Activated CD8-positive, alpha-beta T cell treated with anti-CD3 and anti-CD28 coated beads, Interleukin-2, amount 10 ng/mL, durations not matched to agents 7 days and 5 days (primary cell): Measurements from ENCODE around the gene P4HB. TPM values are rescaled to one million over a fixed set of nuclear protein-coding genes. Genes with fewer than 3 reads are reported as not detected.

Experiments
- ATAC-seq: fragments of 150-1000 bp; cut with Tn5 transposase; one replicate; pipeline ENCODE4 v1.10.0; 2021; ENCODE audit warnings: moderate library complexity
- CTCF ChIA-PET: fragments of 350-600 bp; sonication (Branson Sonifier 250); formaldehyde crosslinking; loops from one replicate; lab custom pipeline; 2021; ENCODE audit warnings: antibody characterized with exemption; lab: Charles Lee
- POLR2A ChIA-PET: fragments of 350-600 bp; sonication (Branson Sonifier 250); formaldehyde crosslinking; loops from one replicate; lab custom pipeline; 2021; ENCODE audit warnings: antibody characterized with exemption; lab: Charles Lee
- DNase-seq: peaks from one replicate; pipeline ENCODE4 v3.0.0-alpha.2; 2020
- H3K27ac Mint-ChIP-seq: one replicate; pipeline ENCODE4 v1.8.0; 2021; ENCODE audit warnings: mild to moderate bottlenecking, mixed read lengths
- H3K27me3 Mint-ChIP-seq: one replicate; pipeline ENCODE4 v1.8.0; 2021; ENCODE audit warnings: low read depth, mixed read lengths
- H3K36me3 Mint-ChIP-seq: one replicate; pipeline ENCODE4 v1.8.0; 2021; ENCODE audit warnings: low read depth, mixed read lengths
- H3K4me1 Mint-ChIP-seq: one replicate; pipeline ENCODE4 v1.8.0; 2021; ENCODE audit warnings: low read depth, mixed read lengths
- H3K4me3 Mint-ChIP-seq: one replicate; pipeline ENCODE4 v1.8.0; 2021; ENCODE audit warnings: mild to moderate bottlenecking, mixed read lengths
- H3K9me3 Mint-ChIP-seq: one replicate; pipeline ENCODE4 v1.8.0; 2022; ENCODE audit warnings: mixed read lengths; ENCODE audit not compliant: insufficient read depth
- total RNA-seq, 2 experiments: library from RNA; stranded (reverse); gene quantifications; one replicate each; pipeline ENCODE4 v1.2.3, GENCODE V29; 2021

The P4HB gene
- total RNA-seq, 2 experiments from 2014 or later, result 474 to 498 TPM

DNA sequence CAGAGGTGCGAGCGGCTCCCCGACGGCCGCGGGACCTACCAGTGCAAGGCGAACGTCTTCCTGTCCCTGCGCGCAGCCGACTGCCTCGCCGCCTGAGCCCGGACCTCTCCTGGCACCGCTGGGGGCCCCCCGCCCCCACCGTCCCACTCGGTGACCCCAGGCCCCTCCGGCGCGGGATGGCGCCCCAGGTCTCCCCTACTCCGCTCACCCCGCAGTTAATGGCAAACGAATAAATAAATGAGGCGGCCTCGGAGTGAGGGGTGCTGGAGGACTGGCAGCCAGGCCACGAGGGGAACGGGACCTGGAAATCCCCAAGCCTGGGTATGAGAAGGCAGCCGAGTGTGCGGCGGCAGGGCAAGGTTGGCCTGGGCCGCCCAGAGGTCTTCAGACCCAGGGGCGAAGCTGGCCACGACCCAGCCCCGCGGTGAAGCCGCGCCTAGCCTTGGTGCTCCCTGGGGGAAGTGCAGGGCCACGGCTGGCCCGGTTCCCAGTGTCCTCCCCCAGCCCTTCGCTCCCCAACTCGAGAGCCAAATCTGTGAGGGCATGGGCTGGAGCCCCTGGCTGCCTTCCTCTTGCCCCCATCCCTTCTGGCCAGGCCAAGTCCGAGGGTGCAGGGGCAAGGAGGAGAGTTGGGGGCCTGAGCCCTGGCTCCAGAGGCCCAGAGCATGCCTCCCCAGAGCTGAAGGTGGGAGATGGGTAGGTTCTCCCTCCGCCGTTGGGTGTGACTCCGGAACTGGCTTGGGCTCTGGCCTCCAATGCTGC, 42.5 kb upstream of the P4HB start:
- no peaks in the 10 kb centered on the region for H3K4me1 Mint-ChIP-seq
- peak; percentile 47 for ATAC-seq
- no peak overlapping the region for H3K27ac Mint-ChIP-seq
- POLR2A ChIA-PET, result no interaction called here
- CTCF ChIA-PET, result no interaction called here
- no peak for DNase-seq
- H3K4me3 Mint-ChIP-seq, result no peak overlapping the region
- no peaks in the 10 kb centered on the region for H3K9me3 Mint-ChIP-seq
- H3K36me3 Mint-ChIP-seq, result peaks cover 17% of the 10 kb centered on the region
- H3K27me3 Mint-ChIP-seq, result peaks cover 8% of the 10 kb centered on the region

GRCh38 chr17:81902023-81902652, 41.8 kb upstream of the P4HB start, which contains the start of gene NPB:
Gene NPB, plus strand, starts transcription at chr17:81902238. Its CDS starts 40 bp downstream, at chr17:81902278.
- CTCF ChIA-PET, result no interaction called here
- no peaks in the 10 kb centered on the region for H3K9me3 Mint-ChIP-seq
- no peak within 1 kb of the TSS for H3K4me3 Mint-ChIP-seq
- no peaks in the 10 kb centered on the region for H3K4me1 Mint-ChIP-seq
- no peak within 1 kb of the TSS for H3K27ac Mint-ChIP-seq
- ATAC-seq, result peak; percentile 65
- H3K27me3 Mint-ChIP-seq, result peaks cover 8% of the 10 kb centered on the region
- no peak for DNase-seq
- POLR2A ChIA-PET, result interaction anchor here (0.6 kb wide), 1 partner anchor 22 kb away, joined by 4 read pairs; no protein-coding TSS in a partner anchor
- H3K36me3 Mint-ChIP-seq, result peaks cover 18% of the 10 kb centered on the region

DNA sequence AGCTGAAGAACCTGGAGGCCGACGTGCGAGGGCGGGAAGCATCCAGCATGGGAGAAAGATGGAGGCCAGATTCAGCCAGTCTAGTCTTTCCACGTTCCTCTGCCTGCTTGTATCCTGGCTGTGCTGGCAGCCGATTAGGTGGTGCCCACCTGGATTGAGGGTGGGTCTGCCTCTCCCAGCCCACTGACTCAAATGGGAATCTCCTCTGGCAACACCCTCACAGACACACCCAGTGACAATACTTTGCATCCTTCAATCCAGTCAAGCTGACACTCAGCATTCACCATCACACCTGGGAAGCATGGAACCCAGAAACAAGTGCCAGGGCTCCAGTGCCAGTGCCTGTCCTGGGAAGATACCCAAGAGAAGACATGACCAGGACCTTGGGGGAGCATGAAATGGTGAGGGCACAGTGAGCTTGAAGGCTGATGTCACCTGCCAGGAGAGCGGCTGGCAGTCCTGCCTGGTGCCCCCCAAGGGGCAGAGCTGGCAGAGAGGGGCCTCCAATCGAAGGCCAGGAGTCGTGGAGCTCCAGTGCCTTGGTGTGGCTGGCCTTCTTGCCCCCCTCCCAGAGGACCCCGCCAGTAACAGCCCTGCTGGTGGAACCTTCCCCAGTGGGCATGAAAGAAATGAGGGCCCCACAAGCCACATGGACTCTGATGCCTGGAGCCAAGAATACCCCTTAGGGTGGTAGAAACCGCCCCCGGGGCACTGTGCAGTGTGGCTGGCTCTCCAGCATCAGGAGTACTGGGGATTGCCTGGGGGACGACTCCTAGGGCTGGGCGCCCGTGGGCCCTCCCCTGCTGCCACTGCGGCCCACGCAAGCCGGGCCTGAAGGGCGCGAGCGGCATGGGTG, 41.1 kb upstream of the P4HB start:
- Mint-ChIP-seq H3K9me3 (no peaks in the 10 kb centered on the region), H3K4me1 (no peaks in the 10 kb centered on the region), H3K36me3 (peaks cover 20% of the 10 kb centered on the region), H3K27me3 (peaks cover 8% of the 10 kb centered on the region), H3K27ac (no peak overlapping the region), H3K4me3 (no peak overlapping the region)
- DNase-seq (no peak), ATAC-seq (peak; percentile 17)
- POLR2A ChIA-PET, result interaction anchor here (0.6 kb wide), 1 partner anchor 21 kb away, joined by 4 read pairs; no protein-coding TSS in a partner anchor
- CTCF ChIA-PET, result no interaction called here

- DNase-seq, result no peak
- no peaks in the 10 kb centered on the region for H3K4me1 Mint-ChIP-seq
- peaks cover 24% of the 10 kb centered on the region for H3K36me3 Mint-ChIP-seq
- ChIA-PET POLR2A (no interaction called here), CTCF (no interaction called here)
- ATAC-seq, result no peak
- peaks cover 8% of the 10 kb centered on the region for H3K27me3 Mint-ChIP-seq
- no peak overlapping the region for H3K4me3 Mint-ChIP-seq
- no peaks in the 10 kb centered on the region for H3K9me3 Mint-ChIP-seq
- H3K27ac Mint-ChIP-seq, result no peak overlapping the region
Measured at GRCh38 chr17:81900181-81900820, 40.0 kb upstream of the P4HB start.

GRCh38 chr17:81899514-81900166, 39.3 kb upstream of the P4HB start:
- ATAC-seq, result no peak
- Mint-ChIP-seq H3K27me3 (peaks cover 8% of the 10 kb centered on the region), H3K9me3 (no peaks in the 10 kb centered on the region), H3K4me3 (no peak overlapping the region), H3K36me3 (peaks cover 27% of the 10 kb centered on the region), H3K27ac (no peak overlapping the region), H3K4me1 (no peaks in the 10 kb centered on the region)
- no peak for DNase-seq
- ChIA-PET POLR2A (no interaction called here), CTCF (no interaction called here)

- H3K9me3 Mint-ChIP-seq, result no peaks in the 10 kb centered on the region
- no peak for ATAC-seq
- ChIA-PET POLR2A (no interaction called here), CTCF (no interaction called here)
- no peak for DNase-seq
- H3K4me1 Mint-ChIP-seq, result no peaks in the 10 kb centered on the region
- H3K4me3 Mint-ChIP-seq, result no peak overlapping the region
- peaks cover 30% of the 10 kb centered on the region for H3K36me3 Mint-ChIP-seq
- peaks cover 8% of the 10 kb centered on the region for H3K27me3 Mint-ChIP-seq
- no peak overlapping the region for H3K27ac Mint-ChIP-seq
Measured at GRCh38 chr17:81898885-81899284, 38.5 kb upstream of the P4HB start.

- Mint-ChIP-seq H3K27ac (no peak overlapping the region), H3K36me3 (peaks cover 33% of the 10 kb centered on the region), H3K4me1 (peaks cover 3% of the 10 kb centered on the region), H3K9me3 (no peaks in the 10 kb centered on the region), H3K27me3 (peaks cover 8% of the 10 kb centered on the region), H3K4me3 (no peak overlapping the region)
- no peak for DNase-seq
- ChIA-PET POLR2A (interaction anchor here (0.5 kb wide), 1 partner anchor 92 kb away, joined by 4 read pairs; no protein-coding TSS in a partner anchor), CTCF (no interaction called here)
- no peak for ATAC-seq
Measured at GRCh38 chr17:81898029-81898866, 37.9 kb upstream of the P4HB start.

DNA sequence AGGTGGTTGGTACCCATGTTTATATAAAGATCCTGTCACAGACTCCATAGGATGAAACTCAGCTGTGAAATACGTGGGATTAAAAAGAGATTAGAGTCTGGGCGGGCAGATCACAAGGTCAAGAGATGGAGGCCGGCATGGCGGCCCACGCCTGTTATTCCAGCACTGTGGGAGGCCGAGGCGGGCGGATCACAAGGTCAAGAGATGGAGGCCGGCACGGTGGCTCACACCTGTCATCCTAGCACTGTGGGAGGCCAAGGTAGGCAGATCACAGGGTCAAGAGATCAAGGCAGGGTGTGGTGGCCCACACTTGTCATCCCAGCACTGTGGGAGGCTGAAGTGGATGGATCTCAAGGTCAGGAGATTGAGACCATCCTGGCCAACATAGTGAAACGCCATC, 35.1 kb upstream of the P4HB start:
- Mint-ChIP-seq H3K4me1 (peaks cover 9% of the 10 kb centered on the region), H3K36me3 (peaks cover 34% of the 10 kb centered on the region), H3K9me3 (no peaks in the 10 kb centered on the region), H3K27me3 (no peaks in the 10 kb centered on the region), H3K27ac (no peak overlapping the region), H3K4me3 (no peak overlapping the region)
- POLR2A ChIA-PET, result interaction anchor here (0.6 kb wide), 1 partner anchor 13 kb away, joined by 3 read pairs; no protein-coding TSS in a partner anchor
- no peak for DNase-seq
- CTCF ChIA-PET, result no interaction called here
- no peak for ATAC-seq

DNA sequence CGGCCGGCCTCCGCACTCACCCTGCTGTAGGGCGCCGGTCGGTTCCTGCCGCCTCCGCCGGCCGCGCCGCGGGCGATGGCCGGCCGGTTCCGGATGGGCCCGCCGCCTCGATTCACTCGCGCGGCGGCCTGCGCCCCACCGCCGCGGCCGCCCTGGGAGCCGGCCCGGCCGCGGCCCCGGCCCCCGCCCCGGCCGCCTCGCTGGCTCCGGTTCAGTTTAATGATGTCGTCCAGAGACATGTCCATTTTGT, 30.9 kb upstream of the P4HB start:
- H3K9me3 Mint-ChIP-seq, result no peaks in the 10 kb centered on the region
- peaks cover 32% of the 10 kb centered on the region for H3K4me1 Mint-ChIP-seq
- DNase-seq, result no peak
- peaks cover 52% of the 10 kb centered on the region for H3K36me3 Mint-ChIP-seq
- ATAC-seq, result peak; percentile 26
- H3K4me3 Mint-ChIP-seq, result peak overlapping the region; percentile 95
- H3K27ac Mint-ChIP-seq, result peak overlapping the region; percentile 99
- H3K27me3 Mint-ChIP-seq, result no peaks in the 10 kb centered on the region
- CTCF ChIA-PET, result no interaction called here
- POLR2A ChIA-PET, result interaction anchor here (1.1 to 2.9 kb wide), 3 partner anchors 21 to 26 kb away, joined by 7 to 23 read pairs (median 8); partner anchors contain the start of gene ARHGDIA

GRCh38 chr17:81890447-81891302, 30.3 kb upstream of the P4HB start:
- ChIA-PET CTCF (no interaction called here), POLR2A (interaction anchor here (2.1 to 2.9 kb wide), 2 partner anchors 21 to 24 kb away, joined by 7 to 23 read pairs; partner anchors contain the start of gene ARHGDIA)
- DNase-seq, result peak; percentile 55
- H3K4me1 Mint-ChIP-seq, result peaks cover 32% of the 10 kb centered on the region
- H3K36me3 Mint-ChIP-seq, result peaks cover 54% of the 10 kb centered on the region
- H3K9me3 Mint-ChIP-seq, result no peaks in the 10 kb centered on the region
- ATAC-seq, result peak; percentile 9
- H3K4me3 Mint-ChIP-seq, result peak overlapping the region; percentile 91
- no peaks in the 10 kb centered on the region for H3K27me3 Mint-ChIP-seq
- peak overlapping the region; percentile 97 for H3K27ac Mint-ChIP-seq
